Hepatocyte (in vitro differentiated cells): ENCODE results near the gene MAPK8IP3.

Experiments used
- EZH2 ChIP-seq: fragments of 200-600 bp; sonication (generic); IDR thresholded peaks from 2 replicates; pipeline ENCODE4 v1.6.1; 2016; ENCODE audit warnings: antibody characterized with exemption, mild to moderate bottlenecking, borderline replicate concordance
- EZH2phosphoT487 ChIP-seq: fragments of 200-600 bp; sonication (generic); IDR thresholded peaks from one replicate; pipeline ENCODE4 v1.6.1; 2018; ENCODE audit warnings: antibody characterized with exemption, mild to moderate bottlenecking, low read depth, moderate library complexity; ENCODE audit not compliant: unreplicated experiment, severe bottlenecking
- TF ChIP-seq, protein P1 (sequence below): fragments of 200-600 bp; sonication (generic); IDR thresholded peaks from 2 replicates; pipeline ENCODE4 v1.5.1; 2016; ENCODE audit warnings: antibody characterized with exemption, mild to moderate bottlenecking; ENCODE audit not compliant: poor library complexity

DNA sequence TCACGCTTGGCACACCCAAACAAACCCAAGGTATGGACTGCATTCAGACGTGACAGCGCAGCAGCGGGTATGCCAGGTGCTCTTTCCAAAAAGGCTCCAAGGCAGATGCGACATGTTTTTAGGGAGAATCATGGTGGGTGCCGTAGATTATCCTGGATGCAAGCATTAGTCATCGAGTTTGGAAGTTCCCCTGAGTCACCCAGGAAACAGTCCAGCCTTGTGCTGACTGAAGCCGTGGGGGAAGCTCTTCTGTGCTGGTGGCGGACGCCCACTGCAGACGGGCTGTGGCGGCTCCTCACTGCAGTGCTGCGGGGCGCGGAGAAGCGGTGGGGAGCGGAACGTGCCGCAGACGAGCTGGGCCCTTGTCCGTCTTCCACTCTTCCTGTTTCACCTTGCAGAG lies 14.0 kb upstream of the MAPK8IP3 start:
- TF ChIP-seq, protein P1, sequence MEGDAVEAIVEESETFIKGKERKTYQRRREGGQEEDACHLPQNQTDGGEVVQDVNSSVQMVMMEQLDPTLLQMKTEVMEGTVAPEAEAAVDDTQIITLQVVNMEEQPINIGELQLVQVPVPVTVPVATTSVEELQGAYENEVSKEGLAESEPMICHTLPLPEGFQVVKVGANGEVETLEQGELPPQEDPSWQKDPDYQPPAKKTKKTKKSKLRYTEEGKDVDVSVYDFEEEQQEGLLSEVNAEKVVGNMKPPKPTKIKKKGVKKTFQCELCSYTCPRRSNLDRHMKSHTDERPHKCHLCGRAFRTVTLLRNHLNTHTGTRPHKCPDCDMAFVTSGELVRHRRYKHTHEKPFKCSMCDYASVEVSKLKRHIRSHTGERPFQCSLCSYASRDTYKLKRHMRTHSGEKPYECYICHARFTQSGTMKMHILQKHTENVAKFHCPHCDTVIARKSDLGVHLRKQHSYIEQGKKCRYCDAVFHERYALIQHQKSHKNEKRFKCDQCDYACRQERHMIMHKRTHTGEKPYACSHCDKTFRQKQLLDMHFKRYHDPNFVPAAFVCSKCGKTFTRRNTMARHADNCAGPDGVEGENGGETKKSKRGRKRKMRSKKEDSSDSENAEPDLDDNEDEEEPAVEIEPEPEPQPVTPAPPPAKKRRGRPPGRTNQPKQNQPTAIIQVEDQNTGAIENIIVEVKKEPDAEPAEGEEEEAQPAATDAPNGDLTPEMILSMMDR = no peak
- no peak for TF ChIP-seq EZH2
- TF ChIP-seq EZH2phosphoT487 = no peak
